GM18951 (cell line): ENCODE measurements around the gene NFATC4.
"Not testable (repeated sequence)": the region's sequence is repeated elsewhere in the genome, so short reads cannot be mapped to it uniquely, and the experiment has no call there.

ENCODE experiments used
- POLR2A ChIP-seq: IDR thresholded peaks from 4 replicates; pipeline ENCODE4 v1.6.1; 2011; ENCODE audit warnings: mild to moderate bottlenecking; ENCODE audit not compliant: insufficient read length, insufficient read depth; ENCODE audit errors: extremely low read depth
- in situ Hi-C: fragments of 300-500 bp; cut with MboI; formaldehyde crosslinking; loops from one replicate; pipeline ENCODE4 v1.12.0; 2022; ENCODE audit warnings: low sequenced_read_pairs, mixed read lengths, inconsistent platforms; ENCODE audit not compliant: unreplicated experiment

Gene NFATC4

DNA sequence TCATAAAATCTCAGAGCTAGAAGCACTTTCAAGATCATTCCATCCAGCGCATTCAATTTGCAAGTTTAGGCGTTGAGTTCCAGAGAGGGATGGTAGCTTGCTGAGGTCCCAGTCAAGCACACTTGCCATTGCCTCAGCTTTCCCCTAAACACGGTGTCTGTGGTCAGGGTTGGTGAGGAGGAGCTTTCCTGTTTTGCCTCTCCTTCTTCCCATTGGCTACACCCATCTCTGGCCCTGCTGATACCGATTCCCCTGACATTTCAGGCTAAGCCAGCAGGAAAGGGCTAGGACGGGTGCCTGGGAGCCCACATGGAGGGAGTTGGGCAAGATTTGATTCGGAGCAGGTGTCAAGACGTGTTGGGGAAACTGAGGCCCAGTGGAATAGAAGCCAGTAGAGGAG is 9.1 kb downstream of the NFATC4 start:
- in situ Hi-C loops = loop anchor here (10.0 kb wide), 1 partner anchor 48 kb away; the partner anchor contains the start of genes CBLN3 and KHNYN
- TF ChIP-seq POLR2A = no peak

- in situ Hi-C loops = loop anchor here (10.0 kb wide), 1 partner anchor 47 kb away; the partner anchor contains the start of genes CBLN3 and KHNYN
- TF ChIP-seq POLR2A = no peak
Measured at GRCh38 chr14:24377657-24378056, 9.7 kb downstream of the NFATC4 start.

DNA sequence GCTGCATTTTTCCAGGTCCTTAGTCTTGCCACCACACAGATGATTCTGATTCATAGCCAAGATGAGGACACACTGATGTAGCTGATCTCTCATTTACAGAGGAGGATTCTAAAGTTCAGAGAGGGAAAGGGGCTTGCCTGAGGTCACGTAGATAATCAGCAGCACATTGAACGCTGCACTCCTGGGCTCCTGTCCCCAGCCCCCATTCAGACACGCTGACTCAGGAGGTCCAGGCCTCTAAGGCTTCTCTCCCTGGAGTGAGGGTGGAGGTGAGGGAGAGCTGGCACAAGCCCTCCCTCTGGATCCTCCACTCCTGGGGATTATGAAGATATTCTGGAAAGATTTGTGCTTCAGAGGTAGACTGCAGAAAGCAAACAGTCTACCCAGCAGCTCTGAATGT is 10.3 kb downstream of the NFATC4 start:
- no peak for TF ChIP-seq POLR2A
- in situ Hi-C loops = loop anchor here (10.0 kb wide), 1 partner anchor 46 kb away; the partner anchor contains the start of genes CBLN3 and KHNYN

GRCh38 chr14:24378981-24379906 is 11.3 kb downstream of the NFATC4 start:
- in situ Hi-C loops = loop anchor here (10.0 kb wide), 1 partner anchor 46 kb away; the partner anchor contains the start of genes CBLN3 and KHNYN
- no peak for TF ChIP-seq POLR2A

- no peak for TF ChIP-seq POLR2A
- in situ Hi-C loops = loop anchor here (10.0 kb wide), 1 partner anchor 45 kb away; the partner anchor contains the start of genes CBLN3 and KHNYN
Measured at GRCh38 chr14:24379907-24380730, 12.1 kb downstream of the NFATC4 start.

GRCh38 chr14:24381363-24382063 is 13.5 kb downstream of the NFATC4 start:
- no peak for TF ChIP-seq POLR2A
- in situ Hi-C loops = no loop called here

DNA sequence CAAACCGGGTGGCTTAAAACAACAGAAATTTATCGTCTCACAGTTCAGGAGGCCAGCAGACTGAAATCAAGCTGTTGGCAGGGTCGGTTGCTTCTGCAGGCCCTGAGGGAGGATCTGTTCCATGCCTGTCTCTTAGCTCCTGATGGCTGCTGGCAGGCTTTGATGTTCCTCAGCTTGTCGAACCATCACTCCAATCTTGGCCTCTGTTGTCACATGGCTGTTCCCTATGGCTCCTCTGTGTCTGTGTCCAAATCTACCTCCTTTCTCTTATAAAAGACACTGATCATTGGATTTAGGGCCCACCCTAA is 14.0 kb downstream of the NFATC4 start:
- no peak for TF ChIP-seq POLR2A
- in situ Hi-C loops = no loop called here

DNA sequence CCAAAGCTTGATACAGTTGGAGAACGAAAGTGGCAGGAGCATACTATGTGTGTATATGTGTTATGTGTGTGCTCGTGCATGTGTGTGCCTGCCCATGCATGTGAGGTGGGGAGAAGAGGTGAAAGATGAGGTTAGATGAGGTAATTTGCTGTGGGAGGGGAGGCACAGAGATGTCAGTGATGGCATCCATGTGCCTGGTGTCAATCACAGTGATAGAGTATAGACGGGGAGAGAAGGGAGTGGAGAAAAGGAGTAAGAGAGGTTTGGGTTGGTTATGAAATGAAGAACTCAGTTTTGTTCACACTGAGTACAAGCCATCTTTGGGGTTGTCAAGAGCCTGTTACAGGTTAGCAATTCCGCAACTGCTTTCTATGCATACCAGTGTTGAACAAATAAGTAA is 16.2 kb downstream of the NFATC4 start:
- in situ Hi-C loops = no loop called here
- TF ChIP-seq POLR2A = no peak

DNA sequence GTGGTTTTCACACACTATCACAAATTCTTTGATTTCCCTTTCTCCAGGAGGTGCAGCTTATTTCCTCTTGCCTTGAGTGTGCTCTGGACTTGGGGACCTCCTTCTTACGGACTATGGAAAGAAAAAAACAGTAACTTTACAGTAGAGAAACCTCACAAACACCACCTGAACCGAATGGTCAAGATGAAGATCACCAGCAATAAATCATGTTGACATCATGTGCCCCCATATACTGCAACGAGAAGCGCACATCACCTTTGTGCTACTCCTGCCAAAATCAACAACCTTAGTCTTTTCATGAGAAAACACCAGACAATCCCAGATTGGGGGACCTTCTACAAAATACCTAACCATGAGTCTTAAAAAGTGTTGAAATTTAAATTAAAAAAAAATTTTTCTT is 17.5 kb downstream of the NFATC4 start:
- no peak for TF ChIP-seq POLR2A
- in situ Hi-C loops = no loop called here

- in situ Hi-C loops = no loop called here
- TF ChIP-seq POLR2A = no peak
Measured at GRCh38 chr14:24387009-24387345, 19.0 kb downstream of the NFATC4 start.

- in situ Hi-C loops = not testable (repeated sequence)
Measured at GRCh38 chr14:24387579-24387978, 19.6 kb downstream of the NFATC4 start.

DNA sequence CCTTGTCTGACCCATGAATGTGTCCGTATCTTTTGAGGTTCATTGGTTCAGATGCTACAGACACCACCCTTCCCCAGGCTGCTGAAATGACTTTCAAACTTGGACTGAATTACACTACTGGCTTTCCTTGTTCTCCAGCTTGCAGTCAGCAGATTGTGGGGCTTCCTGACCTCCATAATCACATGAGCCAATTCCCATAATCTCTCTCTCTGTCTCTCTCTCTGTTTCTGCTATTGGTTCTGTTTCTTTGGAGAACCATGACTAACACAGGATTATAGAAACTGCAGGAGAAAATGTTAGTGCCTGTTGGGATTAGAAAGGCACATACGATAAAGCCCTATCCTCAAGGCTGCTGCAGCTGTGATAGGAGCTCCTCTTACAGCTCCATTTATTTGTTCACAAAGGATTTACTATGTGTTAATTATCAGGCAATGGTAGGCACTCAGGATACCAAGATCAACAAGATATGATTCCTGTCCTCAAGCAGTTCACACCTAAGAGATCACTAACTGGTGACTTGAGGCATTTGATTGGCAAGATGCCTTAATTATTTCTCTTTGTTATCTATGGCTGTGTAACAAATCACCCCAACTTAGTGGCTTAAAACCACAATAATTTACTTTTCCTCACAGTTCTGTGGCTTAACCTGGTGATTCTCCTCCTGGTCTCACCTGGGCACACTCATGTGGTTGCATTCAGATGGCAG is 20.6 kb downstream of the NFATC4 start:
- in situ Hi-C loops = no loop called here
- no peak for TF ChIP-seq POLR2A
